GM21528 (cell line): ENCODE measurements around the gene SNAI3.

ENCODE experiments used
- ATAC-seq: cut with Tn5 transposase; IDR thresholded peaks from one replicate; pipeline ENCODE4 v1.9.1; 2021; ENCODE audit warnings: mild to moderate bottlenecking, moderate library complexity; ENCODE audit not compliant: unreplicated experiment, low FRiP score

The SNAI3 gene

GRCh38 chr16:88639231-88640038 is 46.9 kb downstream of the SNAI3 start:
- ATAC-seq = no peak

- ATAC-seq = no peak
These were observed 47.7 kb downstream of the SNAI3 start, which contains the start of gene IL17C for GRCh38 chr16:88638323-88639230. IL17C (plus strand) TSS chr16:88638572; CDS start chr16:88638642, 70 bp downstream.

GRCh38 chr16:88636488-88637265 is 49.6 kb downstream of the SNAI3 start:
- ATAC-seq = no peak

GRCh38 chr16:88635671-88636319 is 50.5 kb downstream of the SNAI3 start:
- ATAC-seq = no peak

GRCh38 chr16:88634994-88635670 is 51.2 kb downstream of the SNAI3 start:
- no peak for ATAC-seq

- no peak for ATAC-seq
These were observed 51.9 kb downstream of the SNAI3 start for GRCh38 chr16:88634141-88634993.

GRCh38 chr16:88633684-88634140 is 52.6 kb downstream of the SNAI3 start:
- ATAC-seq = no peak

GRCh38 chr16:88632587-88632930 is 53.7 kb downstream of the SNAI3 start:
- ATAC-seq = no peak

GRCh38 chr16:88631920-88632586 is 54.3 kb downstream of the SNAI3 start:
- ATAC-seq = no peak

- ATAC-seq = no peak
These were observed 54.9 kb downstream of the SNAI3 start for GRCh38 chr16:88631384-88631783.

GRCh38 chr16:88630941-88631340 is 55.4 kb downstream of the SNAI3 start:
- no peak for ATAC-seq

GRCh38 chr16:88630433-88630832 is 55.9 kb downstream of the SNAI3 start:
- no peak for ATAC-seq

- no peak for ATAC-seq
These were observed 56.5 kb downstream of the SNAI3 start for GRCh38 chr16:88629835-88630234.

- no peak for ATAC-seq
These were observed 57.8 kb downstream of the SNAI3 start for GRCh38 chr16:88628512-88628974.
